Measurements from ENCODE around the gene MRPL36.

MRPL36 gene

GRCh38 chr5:1840741-1841521, 41.3 kb upstream of the MRPL36 start:
- H3K4me3 ChIP-seq (IDR thresholded peaks at IDR 0.05; ENCODE audit: insufficient read depth, low read depth, low read length): no peak overlapping the region
- no peaks in the 10 kb centered on the region for H4K20me1 ChIP-seq (ENCODE audit: insufficient read depth)
- H3K4me1 ChIP-seq (ENCODE audit: low read depth, poor library complexity, severe bottlenecking): no peaks in the 10 kb centered on the region
- TF ChIP-seq, protein P1, sequence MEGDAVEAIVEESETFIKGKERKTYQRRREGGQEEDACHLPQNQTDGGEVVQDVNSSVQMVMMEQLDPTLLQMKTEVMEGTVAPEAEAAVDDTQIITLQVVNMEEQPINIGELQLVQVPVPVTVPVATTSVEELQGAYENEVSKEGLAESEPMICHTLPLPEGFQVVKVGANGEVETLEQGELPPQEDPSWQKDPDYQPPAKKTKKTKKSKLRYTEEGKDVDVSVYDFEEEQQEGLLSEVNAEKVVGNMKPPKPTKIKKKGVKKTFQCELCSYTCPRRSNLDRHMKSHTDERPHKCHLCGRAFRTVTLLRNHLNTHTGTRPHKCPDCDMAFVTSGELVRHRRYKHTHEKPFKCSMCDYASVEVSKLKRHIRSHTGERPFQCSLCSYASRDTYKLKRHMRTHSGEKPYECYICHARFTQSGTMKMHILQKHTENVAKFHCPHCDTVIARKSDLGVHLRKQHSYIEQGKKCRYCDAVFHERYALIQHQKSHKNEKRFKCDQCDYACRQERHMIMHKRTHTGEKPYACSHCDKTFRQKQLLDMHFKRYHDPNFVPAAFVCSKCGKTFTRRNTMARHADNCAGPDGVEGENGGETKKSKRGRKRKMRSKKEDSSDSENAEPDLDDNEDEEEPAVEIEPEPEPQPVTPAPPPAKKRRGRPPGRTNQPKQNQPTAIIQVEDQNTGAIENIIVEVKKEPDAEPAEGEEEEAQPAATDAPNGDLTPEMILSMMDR (conservative IDR thresholded peaks at IDR 0.05; ENCODE audit: low read depth, low read length): no peak
- no peak overlapping the region for H3K9ac ChIP-seq
- H3K79me2 ChIP-seq (ENCODE audit: insufficient read depth, low read depth): no peaks in the 10 kb centered on the region
- no peaks in the 10 kb centered on the region for H3K27me3 ChIP-seq (ENCODE audit: insufficient read depth, low read depth)
- no peaks in the 10 kb centered on the region for H3K36me3 ChIP-seq (ENCODE audit: insufficient read depth)
- H3K4me2 ChIP-seq: no peak overlapping the region
- no peak overlapping the region for H3K27ac ChIP-seq
- H2AFZ ChIP-seq (ENCODE audit: low read depth): no peak overlapping the region

GRCh38 chr5:1840071-1840547, 40.5 kb upstream of the MRPL36 start:
- Histone ChIP-seq H3K4me2 (no peak overlapping the region), H3K27ac (no peak overlapping the region), H3K4me1 (ENCODE audit: low read depth, poor library complexity, severe bottlenecking) (no peaks in the 10 kb centered on the region), H3K9ac (no peak overlapping the region), H2AFZ (ENCODE audit: low read depth) (no peak overlapping the region), H4K20me1 (ENCODE audit: insufficient read depth) (no peaks in the 10 kb centered on the region), H3K27me3 (ENCODE audit: insufficient read depth, low read depth) (no peaks in the 10 kb centered on the region; the same call in 1 of the 2 replicates), H3K4me3 (IDR thresholded peaks at IDR 0.05; ENCODE audit: insufficient read depth, low read depth, low read length) (no peak overlapping the region), H3K79me2 (ENCODE audit: insufficient read depth, low read depth) (no peaks in the 10 kb centered on the region), H3K36me3 (ENCODE audit: insufficient read depth) (no peaks in the 10 kb centered on the region)
- TF ChIP-seq, protein P1 (conservative IDR thresholded peaks at IDR 0.05; ENCODE audit: low read depth, low read length): no peak

DNA sequence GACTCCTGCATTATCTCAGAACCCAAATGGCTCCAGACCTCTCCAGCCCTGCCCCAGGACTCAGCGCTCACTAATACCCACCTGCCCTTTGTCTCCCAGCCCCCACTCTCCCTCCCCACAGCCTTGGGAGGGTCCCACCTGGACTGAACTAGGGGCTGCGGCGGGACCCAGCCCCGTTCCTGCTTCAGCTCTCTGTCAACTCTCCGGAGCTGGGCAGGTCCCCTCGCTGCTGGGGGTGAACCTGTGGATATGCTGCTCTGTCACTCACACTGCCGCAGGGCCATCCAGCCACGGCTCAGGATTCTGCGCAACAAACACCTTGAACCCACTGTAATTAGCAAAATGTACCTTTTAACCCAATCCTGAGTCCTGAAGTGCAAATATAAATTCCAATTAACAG, 38.4 kb upstream of the MRPL36 start:
- Histone ChIP-seq H3K79me2 (ENCODE audit: insufficient read depth, low read depth) (no peaks in the 10 kb centered on the region), H3K4me1 (ENCODE audit: low read depth, poor library complexity, severe bottlenecking) (no peaks in the 10 kb centered on the region), H2AFZ (ENCODE audit: low read depth) (no peak overlapping the region), H3K27ac (no peak overlapping the region), H3K27me3 (ENCODE audit: insufficient read depth, low read depth) (no peaks in the 10 kb centered on the region; the same call in 1 of the 2 replicates), H4K20me1 (ENCODE audit: insufficient read depth) (no peaks in the 10 kb centered on the region), H3K4me3 (IDR thresholded peaks at IDR 0.05; ENCODE audit: insufficient read depth, low read depth, low read length) (no peak overlapping the region), H3K36me3 (ENCODE audit: insufficient read depth) (no peaks in the 10 kb centered on the region), H3K9ac (no peak overlapping the region), H3K4me2 (no peak overlapping the region)
- TF ChIP-seq, protein P1 (conservative IDR thresholded peaks at IDR 0.05; ENCODE audit: low read depth, low read length): no peak

- no peaks in the 10 kb centered on the region for H3K79me2 ChIP-seq (ENCODE audit: insufficient read depth, low read depth)
- no peak overlapping the region for H2AFZ ChIP-seq (ENCODE audit: low read depth)
- no peak overlapping the region for H3K9ac ChIP-seq
- no peaks in the 10 kb centered on the region for H3K4me1 ChIP-seq (ENCODE audit: low read depth, poor library complexity, severe bottlenecking)
- H3K36me3 ChIP-seq (ENCODE audit: insufficient read depth): no peaks in the 10 kb centered on the region
- TF ChIP-seq, protein P1 (conservative IDR thresholded peaks at IDR 0.05; ENCODE audit: low read depth, low read length): no peak
- H3K4me2 ChIP-seq: no peak overlapping the region
- H3K27ac ChIP-seq: no peak overlapping the region
- H4K20me1 ChIP-seq (ENCODE audit: insufficient read depth): no peaks in the 10 kb centered on the region
- no peak overlapping the region for H3K4me3 ChIP-seq (IDR thresholded peaks at IDR 0.05; ENCODE audit: insufficient read depth, low read depth, low read length)
- H3K27me3 ChIP-seq (ENCODE audit: insufficient read depth, low read depth): no peaks in the 10 kb centered on the region; the same call in 1 of the 2 replicates
These were observed 37.5 kb upstream of the MRPL36 start for GRCh38 chr5:1836891-1837880.
